Left lung (tissue), 10 donors: ENCODE data around the gene PLEKHG2. TPM values are rescaled to one million over a fixed set of nuclear protein-coding genes. Genes with fewer than 3 reads are reported as not detected.

Experiments used
- ATAC-seq: fragments of 200-7000 bp; cut with Tn5 transposase; one replicate; pipeline ENCODE4 v1.9.1; 2020; ENCODE audit warnings: moderate library complexity
- DNase-seq, 4 donors: peaks; one replicate each; pipeline ENCODE4 v3.0.0-alpha.2; 2013 to 2020
- H3K27ac ChIP-seq, 2 donors: fragments of 200-600 bp; sonication (generic) in 1 of 2; one replicate each; pipeline versions ENCODE4 v1.5.0 to v1.8.0; 2020 to 2021
- H3K27me3 ChIP-seq, 2 donors: fragments of 200-600 bp; sonication (generic) in 1 of 2; one replicate each; pipeline versions ENCODE4 v1.5.0 to v1.8.0; 2020 to 2021
- H3K36me3 ChIP-seq, 2 donors: fragments of 200-600 bp; sonication (generic) in 1 of 2; one replicate each; pipeline versions ENCODE4 v1.5.0 to v1.8.0; 2020 to 2021
- H3K4me1 ChIP-seq, 2 donors: fragments of 200-600 bp; one replicate each; pipeline ENCODE4 v1.8.0; 2021
- H3K4me3 ChIP-seq, 2 donors: fragments of 200-600 bp; sonication (generic) in 1 of 2; one replicate each; pipeline versions ENCODE4 v1.5.0 to v1.8.0; 2020 to 2021; ENCODE audit warnings: mild to moderate bottlenecking in 1 of 2
- H3K9me3 ChIP-seq, 2 donors: fragments of 200-600 bp; sonication (generic) in 1 of 2; one replicate each; pipeline versions ENCODE4 v1.5.0 to v1.8.0; 2020 to 2021
- CTCF ChIP-seq, 2 donors: fragments of 200-600 bp; sonication (generic) in 1 of 2; IDR thresholded peaks; one replicate each; pipeline versions ENCODE4 v1.5.0 to v1.8.0; 2021; ENCODE audit warnings: antibody characterized with exemption in 2 of 2
- intact Hi-C, 2 donors: fragments of 100-400 bp; cut with DNase I; formaldehyde crosslinking; loops; one replicate each; pipeline versions ENCODE4 v1.11.2 to v1.14.2; 2022
- polyA plus RNA-seq, 6 donors: library from polyadenylated mRNA; unstranded; fragments of 120-200 nt; gene quantifications; one replicate each; pipeline ENCODE4 v1.2.1, GENCODE V29; 2013; ENCODE audit not compliant: insufficient read length in 6 of 6
- total RNA-seq, 2 donors: library from RNA; stranded (reverse); fragmentation: NEBNext Ultra II Directional; extraction: Animal tissue kit (Norgen Biotek cat#: 25700); gene quantifications; one replicate each; pipeline ENCODE4 v1.2.1, GENCODE V29; 2021
- donor health status: DM: no; HTN: yes; CAD: no.
- donor health status: DM: no; HTN: no; CAD: no.

PLEKHG2 gene
- total and polyA plus RNA-seq, 8 donors: 39.5 to 118 (median 91.3) TPM

GRCh38 chr19:39467941-39468340 is 55.5 kb downstream of the PLEKHG2 start:
- Histone ChIP-seq H3K4me1 (no peaks in the 10 kb centered on the region), H3K9me3 (no peaks in the 10 kb centered on the region), H3K36me3 (peaks cover 0 to 98% of the 10 kb centered on the region in 2 donors), H3K27ac (no peak overlapping the region), H3K4me3 (no peak overlapping the region), H3K27me3 (no peaks in the 10 kb centered on the region)
- intact Hi-C loops: no loop called here
- no peak for TF ChIP-seq CTCF (IDR thresholded peaks at IDR 0.05)
- ATAC-seq (no peak), DNase-seq (peak in 1 of 4 donors; percentile 53)

GRCh38 chr19:39469036-39469435 is 56.6 kb downstream of the PLEKHG2 start:
- Histone ChIP-seq H3K4me3 (no peak overlapping the region), H3K9me3 (no peaks in the 10 kb centered on the region), H3K4me1 (no peaks in the 10 kb centered on the region), H3K27me3 (no peaks in the 10 kb centered on the region), H3K27ac (no peak overlapping the region), H3K36me3 (peaks cover 0 to 100% of the 10 kb centered on the region in 2 donors)
- no peak for TF ChIP-seq CTCF (IDR thresholded peaks at IDR 0.05)
- intact Hi-C loops: no loop called here
- DNase-seq (peak in 1 of 4 donors; percentile 34), ATAC-seq (no peak)

- TF ChIP-seq CTCF (IDR thresholded peaks at IDR 0.05): no peak
- no peaks in the 10 kb centered on the region for H3K4me1 ChIP-seq
- H3K9me3 ChIP-seq: no peaks in the 10 kb centered on the region
- H3K4me3 ChIP-seq: no peak overlapping the region
- no peak overlapping the region for H3K27ac ChIP-seq
- intact Hi-C loops: no loop called here
- no peaks in the 10 kb centered on the region for H3K27me3 ChIP-seq
- DNase-seq: peak in 1 of 4 donors; percentile 16
- H3K36me3 ChIP-seq: peaks cover 3 to 100% of the 10 kb centered on the region in 2 donors
- ATAC-seq: peak; percentile 10
These were observed 57.1 kb downstream of the PLEKHG2 start for GRCh38 chr19:39469567-39469966.

- DNase-seq (no peak), ATAC-seq (no peak)
- H3K27ac ChIP-seq: no peak overlapping the region
- H3K36me3 ChIP-seq: peaks cover 3 to 100% of the 10 kb centered on the region in 2 donors
- no peaks in the 10 kb centered on the region for H3K4me1 ChIP-seq
- no peak overlapping the region for H3K4me3 ChIP-seq
- TF ChIP-seq CTCF (IDR thresholded peaks at IDR 0.05): no peak
- H3K27me3 ChIP-seq: no peaks in the 10 kb centered on the region
- intact Hi-C loops: loop anchor here in 1 of 2 donors (10.0 kb wide), 1 partner anchor 64 kb away; the partner anchor contains the start of gene EID2B
- H3K9me3 ChIP-seq: no peaks in the 10 kb centered on the region
These were observed 58.4 kb downstream of the PLEKHG2 start for GRCh38 chr19:39470724-39471339.

GRCh38 chr19:39471756-39472536 is 59.5 kb downstream of the PLEKHG2 start:
- DNase-seq (peak in 1 of 4 donors; percentile 29), ATAC-seq (no peak)
- H3K9me3 ChIP-seq: no peaks in the 10 kb centered on the region
- H3K4me1 ChIP-seq: no peaks in the 10 kb centered on the region
- H3K4me3 ChIP-seq: no peak overlapping the region
- H3K27me3 ChIP-seq: no peaks in the 10 kb centered on the region
- H3K27ac ChIP-seq: no peak overlapping the region
- no peak for TF ChIP-seq CTCF (IDR thresholded peaks at IDR 0.05)
- intact Hi-C loops: loop anchor here in 1 of 2 donors (10.0 kb wide), 1 partner anchor 63 kb away; the partner anchor contains the start of gene EID2B
- H3K36me3 ChIP-seq: peaks cover 3 to 97% of the 10 kb centered on the region in 2 donors
